ENCODE data around the gene HPCAL1. TPM values are rescaled to one million over a fixed set of nuclear protein-coding genes. Genes with fewer than 3 reads are reported as not detected.
"Not testable (repeated sequence)": the region's sequence is repeated elsewhere in the genome, so short reads cannot be mapped to it uniquely, and the experiment has no call there.

HPCAL1 gene
- total RNA-seq, 1 experiment from 2014 or later, result 22.0 TPM

GRCh38 chr2:10440736-10441135 is 138.0 kb downstream of the HPCAL1 start:
- Histone ChIP-seq H3K27me3 (ENCODE audit: control insufficient read depth, insufficient read depth, low read length) (no peaks in the 10 kb centered on the region), H3K4me3 (ENCODE audit: insufficient read depth, low read depth, low read length) (no peak overlapping the region), H3K36me3 (replicated peaks; ENCODE audit: control insufficient read depth, insufficient read depth, low read length) (peaks cover 10% of the 10 kb centered on the region)
- no peak for DNase-seq

GRCh38 chr2:10441948-10442347 is 139.2 kb downstream of the HPCAL1 start:
- DNase-seq, result no peak
- H3K4me3 ChIP-seq (ENCODE audit: insufficient read depth, low read depth, low read length), result no peak overlapping the region
- H3K36me3 ChIP-seq (replicated peaks; ENCODE audit: control insufficient read depth, insufficient read depth, low read length), result peaks cover 10% of the 10 kb centered on the region
- H3K27me3 ChIP-seq (ENCODE audit: control insufficient read depth, insufficient read depth, low read length), result no peaks in the 10 kb centered on the region

GRCh38 chr2:10442469-10443126 is 139.9 kb downstream of the HPCAL1 start:
- H3K27me3 ChIP-seq (ENCODE audit: control insufficient read depth, insufficient read depth, low read length); DNase-seq; H3K4me3 ChIP-seq (ENCODE audit: insufficient read depth, low read depth, low read length): not testable (repeated sequence)
- peaks cover 10% of the 10 kb centered on the region for H3K36me3 ChIP-seq (replicated peaks; ENCODE audit: control insufficient read depth, insufficient read depth, low read length)

GRCh38 chr2:10444463-10444862 is 141.8 kb downstream of the HPCAL1 start:
- H3K27me3 ChIP-seq (ENCODE audit: control insufficient read depth, insufficient read depth, low read length), result peaks cover 3% of the 10 kb centered on the region
- DNase-seq, result no peak
- peaks cover 10% of the 10 kb centered on the region for H3K36me3 ChIP-seq (replicated peaks; ENCODE audit: control insufficient read depth, insufficient read depth, low read length)
- H3K4me3 ChIP-seq (ENCODE audit: insufficient read depth, low read depth, low read length), result no peak overlapping the region

DNA sequence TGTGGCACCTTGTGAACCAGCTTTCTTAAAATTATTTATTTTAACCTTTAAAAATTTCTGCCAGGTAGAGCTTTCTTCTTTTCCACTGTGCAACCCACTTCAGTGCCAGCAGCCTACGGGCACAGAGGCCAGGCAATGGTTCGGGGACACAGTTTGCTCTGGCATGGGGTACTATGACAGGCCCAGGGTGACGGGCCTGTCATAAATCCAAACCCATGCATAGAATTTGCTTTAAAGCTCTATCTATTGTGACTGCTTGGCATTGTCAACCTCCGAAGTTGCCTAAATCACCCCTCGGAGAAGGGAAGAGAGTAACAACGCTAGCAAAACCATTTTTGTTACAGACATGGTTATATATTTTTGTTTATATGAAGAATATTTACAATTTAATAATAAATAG is 143.9 kb downstream of the HPCAL1 start:
- DNase-seq, result no peak
- H3K36me3 ChIP-seq (replicated peaks; ENCODE audit: control insufficient read depth, insufficient read depth, low read length), result peaks cover 7% of the 10 kb centered on the region
- H3K27me3 ChIP-seq (ENCODE audit: control insufficient read depth, insufficient read depth, low read length), result peaks cover 3% of the 10 kb centered on the region
- no peak overlapping the region for H3K4me3 ChIP-seq (ENCODE audit: insufficient read depth, low read depth, low read length)

DNA sequence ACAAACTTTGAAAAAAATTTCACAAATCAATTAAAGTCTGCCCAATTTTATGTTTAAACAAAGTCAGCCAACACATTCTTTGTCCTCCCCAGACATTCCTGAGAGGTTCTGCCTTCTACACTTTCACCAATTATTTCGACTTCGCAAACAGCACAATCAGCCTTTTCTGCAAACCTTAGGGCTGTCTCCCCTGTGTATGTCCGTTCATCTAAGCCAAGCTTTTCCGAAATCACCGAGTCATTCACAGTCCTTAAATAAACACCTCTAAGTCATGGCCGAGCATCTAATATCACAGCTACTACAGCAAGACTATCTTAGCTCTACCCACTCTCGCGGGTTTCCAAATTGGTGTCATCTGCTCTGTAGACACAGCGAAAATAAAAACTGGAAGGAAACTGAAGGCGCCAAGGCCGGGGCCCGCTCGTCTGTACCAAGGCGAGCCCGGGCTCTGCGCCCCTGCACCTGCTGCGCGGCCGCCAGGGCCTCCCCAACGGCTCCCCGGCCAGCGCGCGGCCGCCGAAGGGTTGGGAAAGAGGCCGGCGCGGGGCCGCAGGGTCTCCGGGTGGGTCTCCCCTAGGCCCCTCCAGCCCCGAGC is 144.7 kb downstream of the HPCAL1 start:
- H3K4me3 ChIP-seq (ENCODE audit: insufficient read depth, low read depth, low read length), result peak overlapping the region; percentile 41
- no peak for DNase-seq
- H3K36me3 ChIP-seq (replicated peaks; ENCODE audit: control insufficient read depth, insufficient read depth, low read length), result peaks cover 7% of the 10 kb centered on the region
- H3K27me3 ChIP-seq (ENCODE audit: control insufficient read depth, insufficient read depth, low read length), result peaks cover 3% of the 10 kb centered on the region

GRCh38 chr2:10447895-10448575 is 145.3 kb downstream of the HPCAL1 start, which contains the start of gene ODC1:
Gene ODC1 (minus strand): TSS chr2:10448327. CDS start chr2:10445032, 3,295 bp downstream.
- peak within 1 kb of the TSS; percentile 64 for H3K4me3 ChIP-seq (ENCODE audit: insufficient read depth, low read depth, low read length)
- peaks cover 7% of the 10 kb centered on the region for H3K36me3 ChIP-seq (replicated peaks; ENCODE audit: control insufficient read depth, insufficient read depth, low read length)
- peak; percentile 92 for DNase-seq
- H3K27me3 ChIP-seq (ENCODE audit: control insufficient read depth, insufficient read depth, low read length), result peaks cover 3% of the 10 kb centered on the region

DNA sequence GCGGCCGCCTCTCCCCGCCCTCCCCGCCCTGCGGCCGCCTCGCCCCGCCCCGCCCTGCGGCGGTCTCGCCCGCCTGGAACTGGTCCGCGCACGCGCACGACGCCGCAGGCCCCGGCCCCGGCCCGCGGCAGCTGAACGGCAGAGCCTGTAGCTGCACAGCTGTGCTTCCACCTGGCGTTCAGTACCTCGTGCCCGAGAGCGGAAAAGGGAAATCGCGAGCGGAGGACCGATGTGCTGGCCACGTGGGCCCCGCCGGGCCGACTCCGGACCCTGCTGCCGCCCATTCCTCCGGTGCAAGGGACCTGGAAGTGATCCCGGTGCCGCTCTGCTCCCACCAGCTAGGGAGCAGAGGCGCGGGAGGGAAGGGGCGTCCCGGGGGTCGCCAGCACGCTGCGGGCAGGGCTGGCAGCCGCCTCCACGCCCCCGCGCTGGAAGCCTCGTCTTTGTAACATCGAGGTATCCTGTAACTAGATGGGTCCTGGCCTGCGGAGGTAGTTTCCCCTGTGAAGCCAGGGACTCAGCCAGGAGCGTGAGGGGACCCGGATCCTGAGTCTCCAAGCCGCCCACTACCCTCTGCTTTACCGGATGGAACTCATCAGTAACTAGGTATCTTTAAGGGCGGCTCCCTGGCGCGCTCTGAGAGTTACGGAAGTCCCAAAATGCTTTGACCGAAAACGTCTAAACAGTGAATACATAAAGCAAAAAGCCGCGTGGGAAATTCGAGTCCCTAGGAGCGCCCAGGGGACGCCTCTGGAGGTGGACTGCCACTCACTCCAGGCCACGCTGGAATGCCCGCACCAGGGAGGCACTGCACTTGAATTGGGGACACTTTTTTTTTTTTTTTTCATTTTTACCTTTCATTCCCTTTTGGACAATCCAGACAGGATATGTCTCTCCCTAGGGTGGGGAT is 146.1 kb downstream of the HPCAL1 start:
- Histone ChIP-seq H3K36me3 (replicated peaks; ENCODE audit: control insufficient read depth, insufficient read depth, low read length) (peaks cover 5% of the 10 kb centered on the region), H3K27me3 (ENCODE audit: control insufficient read depth, insufficient read depth, low read length) (peaks cover 3% of the 10 kb centered on the region), H3K4me3 (ENCODE audit: insufficient read depth, low read depth, low read length) (peak overlapping the region; percentile 64)
- DNase-seq, result peak; percentile 99

GRCh38 chr2:10449486-10449831 is 146.8 kb downstream of the HPCAL1 start:
- no peak overlapping the region; the same call in 1 of the 2 replicates for H3K4me3 ChIP-seq (ENCODE audit: insufficient read depth, low read depth, low read length)
- no peak for DNase-seq
- H3K27me3 ChIP-seq (ENCODE audit: control insufficient read depth, insufficient read depth, low read length), result peaks cover 3% of the 10 kb centered on the region
- H3K36me3 ChIP-seq (replicated peaks; ENCODE audit: control insufficient read depth, insufficient read depth, low read length), result peaks cover 2% of the 10 kb centered on the region

GRCh38 chr2:10449838-10450691 is 147.4 kb downstream of the HPCAL1 start:
- no peaks in the 10 kb centered on the region for H3K36me3 ChIP-seq (replicated peaks; ENCODE audit: control insufficient read depth, insufficient read depth, low read length)
- peak; percentile 51 for DNase-seq
- H3K27me3 ChIP-seq (ENCODE audit: control insufficient read depth, insufficient read depth, low read length), result peaks cover 3% of the 10 kb centered on the region
- no peak overlapping the region for H3K4me3 ChIP-seq (ENCODE audit: insufficient read depth, low read depth, low read length)

- Histone ChIP-seq H3K4me3 (ENCODE audit: insufficient read depth, low read depth, low read length) (no peak overlapping the region), H3K36me3 (replicated peaks; ENCODE audit: control insufficient read depth, insufficient read depth, low read length) (no peaks in the 10 kb centered on the region), H3K27me3 (ENCODE audit: control insufficient read depth, insufficient read depth, low read length) (peaks cover 3% of the 10 kb centered on the region)
- DNase-seq, result no peak
Measured at GRCh38 chr2:10451819-10452218, 149.1 kb downstream of the HPCAL1 start.

GRCh38 chr2:10452312-10452711 is 149.6 kb downstream of the HPCAL1 start:
- DNase-seq, result peak; percentile 21
- Histone ChIP-seq H3K4me3 (ENCODE audit: insufficient read depth, low read depth, low read length) (no peak overlapping the region), H3K27me3 (ENCODE audit: control insufficient read depth, insufficient read depth, low read length) (peaks cover 2% of the 10 kb centered on the region), H3K36me3 (replicated peaks; ENCODE audit: control insufficient read depth, insufficient read depth, low read length) (no peaks in the 10 kb centered on the region)

- H3K4me3 ChIP-seq (ENCODE audit: insufficient read depth, low read depth, low read length), result no peak overlapping the region
- H3K27me3 ChIP-seq (ENCODE audit: control insufficient read depth, insufficient read depth, low read length), result no peaks in the 10 kb centered on the region; the same call in 1 of the 2 replicates
- DNase-seq, result peak; percentile 35
- no peaks in the 10 kb centered on the region for H3K36me3 ChIP-seq (replicated peaks; ENCODE audit: control insufficient read depth, insufficient read depth, low read length)
Measured at GRCh38 chr2:10452956-10453904, 150.5 kb downstream of the HPCAL1 start.
